ENCODE results near the gene TRIM63. TPM values are rescaled to one million over a fixed set of nuclear protein-coding genes. Genes with fewer than 3 reads are reported as not detected.

The TRIM63 gene
- total RNA-seq = 0.13 TPM in 1 of 2 replicates, not detected in the other

GRCh38 chr1:26067432-26067911, at the start of gene TRIM63:
Gene TRIM63 (minus strand): TSS chr1:26067630. CDS start chr1:26067494, 136 bp downstream.
- TF ChIP-seq CTCF (IDR thresholded peaks at IDR 0.05; ENCODE audit: insufficient read depth, low read length, severe bottlenecking) = no peak
- FAIRE-seq (peak; percentile 75), DNase-seq (ENCODE audit: low read depth) (no peak)
- Histone ChIP-seq H3K4me3 (ENCODE audit: low read depth, low read length) (no peak within 1 kb of the TSS), H3K36me3 (ENCODE audit: control insufficient read depth, insufficient read depth, low read length) (no peaks in the 10 kb centered on the region), H3K27me3 (ENCODE audit: control insufficient read depth, insufficient read depth, low read length) (peaks cover 2% of the 10 kb centered on the region)

- peaks cover 1% of the 10 kb centered on the region for H3K36me3 ChIP-seq (ENCODE audit: control insufficient read depth, insufficient read depth, low read length)
- H3K27me3 ChIP-seq (ENCODE audit: control insufficient read depth, insufficient read depth, low read length) = no peaks in the 10 kb centered on the region
- FAIRE-seq = no peak
- TF ChIP-seq CTCF (IDR thresholded peaks at IDR 0.05; ENCODE audit: insufficient read depth, low read length, severe bottlenecking) = no peak
- no peak overlapping the region for H3K4me3 ChIP-seq (ENCODE audit: low read depth, low read length)
- no peak for DNase-seq (ENCODE audit: low read depth)
These were observed 46.9 kb upstream of the TRIM63 start for GRCh38 chr1:26114165-26114927.

- no peak for TF ChIP-seq CTCF (IDR thresholded peaks at IDR 0.05; ENCODE audit: insufficient read depth, low read length, severe bottlenecking)
- no peaks in the 10 kb centered on the region for H3K27me3 ChIP-seq (ENCODE audit: control insufficient read depth, insufficient read depth, low read length)
- no peak for DNase-seq (ENCODE audit: low read depth)
- FAIRE-seq = no peak
- peaks cover 1% of the 10 kb centered on the region for H3K36me3 ChIP-seq (ENCODE audit: control insufficient read depth, insufficient read depth, low read length)
- H3K4me3 ChIP-seq (ENCODE audit: low read depth, low read length) = peak overlapping the region; percentile 96
These were observed 45.0 kb upstream of the TRIM63 start for GRCh38 chr1:26112407-26112775.

GRCh38 chr1:26111530-26112406, 44.3 kb upstream of the TRIM63 start, which contains the start of gene PDIK1L:
Gene PDIK1L (plus strand): TSS chr1:26111824. CDS start chr1:26114309, 2,485 bp downstream.
- no peak for TF ChIP-seq CTCF (IDR thresholded peaks at IDR 0.05; ENCODE audit: insufficient read depth, low read length, severe bottlenecking)
- FAIRE-seq (no peak), DNase-seq (ENCODE audit: low read depth) (peak; percentile 83)

GRCh38 chr1:26110731-26111529, 43.5 kb upstream of the TRIM63 start:
- Histone ChIP-seq H3K4me3 (ENCODE audit: low read depth, low read length) (peak overlapping the region; percentile 96), H3K27me3 (ENCODE audit: control insufficient read depth, insufficient read depth, low read length) (no peaks in the 10 kb centered on the region), H3K36me3 (ENCODE audit: control insufficient read depth, insufficient read depth, low read length) (peaks cover 1% of the 10 kb centered on the region)
- TF ChIP-seq CTCF (IDR thresholded peaks at IDR 0.05; ENCODE audit: insufficient read depth, low read length, severe bottlenecking) = no peak
- FAIRE-seq = no peak
- peak; percentile 37 for DNase-seq (ENCODE audit: low read depth)

More at GRCh38 chr1:26111530-26112406, 44.3 kb upstream of the TRIM63 start, which contains the start of gene PDIK1L:
- peak within 1 kb of the TSS; percentile 96 for H3K4me3 ChIP-seq (ENCODE audit: low read depth, low read length)
- peaks cover 1% of the 10 kb centered on the region for H3K36me3 ChIP-seq (ENCODE audit: control insufficient read depth, insufficient read depth, low read length)
- no peaks in the 10 kb centered on the region for H3K27me3 ChIP-seq (ENCODE audit: control insufficient read depth, insufficient read depth, low read length)
